Activated CD4-positive, alpha-beta T cell treated with anti-CD3 and anti-CD28 coated beads, Interleukin-2, Interleukin-4, amounts not matched to agents 100 ng/mL and 50 ng/mL, durations not matched to agents 16 hours and 8 hours (primary cell): ENCODE results near the gene CCNL2.
"Not testable (repeated sequence)": the region's sequence is repeated elsewhere in the genome, so short reads cannot be mapped to it uniquely, and the experiment has no call there.

Experiments
- DNase-seq: peaks from one replicate; pipeline ENCODE4 v3.0.0-alpha.2; 2020; ENCODE audit warnings: low spot score

CCNL2 gene

GRCh38 chr1:1399872-1400575 is 889 bp upstream of the CCNL2 start:
- DNase-seq, result no peak

GRCh38 chr1:1398677-1399186 is 403 bp downstream of the CCNL2 start:
- DNase-seq, result no peak

GRCh38 chr1:1397839-1398523 is 1.2 kb downstream of the CCNL2 start:
- no peak for DNase-seq

GRCh38 chr1:1395166-1395565 is 4.0 kb downstream of the CCNL2 start:
- DNase-seq, result no peak

- no peak for DNase-seq
These were observed 5.0 kb downstream of the CCNL2 start for GRCh38 chr1:1394116-1394515.

- DNase-seq, result no peak
These were observed 5.7 kb downstream of the CCNL2 start for GRCh38 chr1:1393428-1393827.

- no peak for DNase-seq
These were observed 6.1 kb downstream of the CCNL2 start for GRCh38 chr1:1393014-1393413.

- no peak for DNase-seq
These were observed 7.9 kb downstream of the CCNL2 start for GRCh38 chr1:1391225-1391624.

GRCh38 chr1:1390675-1391074 is 8.5 kb downstream of the CCNL2 start:
- DNase-seq, result no peak

- no peak for DNase-seq
These were observed 11.1 kb downstream of the CCNL2 start for GRCh38 chr1:1388078-1388472.

GRCh38 chr1:1387098-1388077 is 11.7 kb downstream of the CCNL2 start:
- no peak for DNase-seq

- no peak for DNase-seq
These were observed 13.2 kb downstream of the CCNL2 start for GRCh38 chr1:1385931-1386330.

GRCh38 chr1:1385339-1385738 is 13.8 kb downstream of the CCNL2 start:
- not testable (repeated sequence) for DNase-seq

GRCh38 chr1:1381294-1381693 is 17.8 kb downstream of the CCNL2 start:
- DNase-seq, result no peak

- DNase-seq, result no peak
These were observed 18.3 kb downstream of the CCNL2 start for GRCh38 chr1:1380860-1381259.

GRCh38 chr1:1377540-1378205 is 21.5 kb downstream of the CCNL2 start:
- DNase-seq, result no peak

- no peak for DNase-seq
These were observed 22.4 kb downstream of the CCNL2 start for GRCh38 chr1:1376551-1377226.

GRCh38 chr1:1374929-1375662 is 24.0 kb downstream of the CCNL2 start, which contains the start of gene AURKAIP1:
TSS of gene AURKAIP1 (minus strand) at chr1:1375207. CDS start at chr1:1374756, 451 bp downstream.
- DNase-seq, result peak; percentile 99

GRCh38 chr1:1374589-1374928 is 24.6 kb downstream of the CCNL2 start:
- DNase-seq, result no peak

- DNase-seq, result no peak
These were observed 25.1 kb downstream of the CCNL2 start for GRCh38 chr1:1373815-1374588.
